ENCODE data around the gene SEMA3A.
"Not testable (repeated sequence)": the region's sequence is repeated elsewhere in the genome, so short reads cannot be mapped to it uniquely, and the experiment has no call there.

The SEMA3A gene

DNA sequence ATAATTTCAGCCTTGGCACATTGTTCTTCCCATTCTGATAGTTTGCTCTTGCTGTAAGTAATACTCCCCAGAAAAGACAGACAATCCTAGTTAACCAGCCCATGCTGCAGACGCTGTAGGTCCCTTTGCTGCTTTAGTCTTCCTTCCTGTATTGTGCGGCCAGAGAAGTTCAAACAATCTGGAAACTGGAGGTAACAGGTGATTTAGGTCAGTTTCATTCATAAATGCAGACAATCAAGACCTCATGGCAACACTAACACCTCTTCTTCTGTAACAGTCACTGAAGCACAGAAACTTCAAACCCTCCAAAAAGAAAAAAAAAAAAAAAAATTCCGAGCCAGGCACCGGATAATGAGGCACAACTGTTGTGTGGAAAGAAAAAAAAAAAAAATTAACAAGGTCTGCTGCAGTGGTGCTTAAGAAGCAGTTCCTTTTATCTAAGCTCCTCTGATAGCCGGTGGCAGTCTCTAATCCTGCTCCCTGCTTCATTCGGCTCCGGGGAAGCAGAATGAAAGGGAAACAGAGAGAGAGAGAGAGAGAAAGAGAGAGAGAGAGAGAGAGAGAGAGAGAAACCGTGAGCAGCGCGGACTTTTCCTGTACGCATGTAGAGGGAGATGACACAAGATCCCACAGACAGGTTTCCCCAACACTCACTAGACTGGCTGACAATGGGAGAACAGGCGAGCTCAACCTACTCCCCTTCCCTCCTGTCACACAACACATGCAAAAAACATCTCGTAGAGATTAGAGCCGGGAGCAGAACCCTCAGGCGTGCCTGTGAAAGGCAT is at the start of gene SEMA3A:
SEMA3A (minus strand) TSS at position 306 of the 788 bp plus-strand sequence; CDS start at position 103, 203 bp downstream.
- no peak for DNase-seq (ENCODE audit: low read depth)
- H3K4me3 ChIP-seq (ENCODE audit: low read length): peak within 1 kb of the TSS; percentile 77

DNA sequence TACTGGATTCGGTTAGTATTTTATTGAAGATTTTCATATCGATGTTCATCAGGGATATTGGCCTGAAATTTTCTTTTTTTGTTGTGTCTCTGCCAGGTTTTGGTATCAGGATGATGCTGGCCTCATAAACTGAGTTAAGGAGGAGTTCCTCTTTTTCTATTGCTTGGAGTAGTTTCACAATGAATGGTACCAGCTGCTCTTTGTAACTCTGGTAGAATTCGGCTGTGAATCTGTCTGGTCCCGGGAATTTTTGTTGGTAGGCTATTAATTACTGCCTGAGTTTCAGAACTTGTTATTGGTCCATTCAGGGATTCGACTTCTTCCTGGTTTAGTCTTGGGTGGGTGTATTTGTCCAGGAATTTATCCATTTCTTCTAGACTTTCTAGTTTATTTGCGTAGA is 48.4 kb upstream of the SEMA3A start:
- not testable (repeated sequence) for DNase-seq (ENCODE audit: low read depth); H3K4me3 ChIP-seq (ENCODE audit: low read length)

More for the DNA sequence above, at the start of gene SEMA3A:
- TF ChIP-seq, protein P1, sequence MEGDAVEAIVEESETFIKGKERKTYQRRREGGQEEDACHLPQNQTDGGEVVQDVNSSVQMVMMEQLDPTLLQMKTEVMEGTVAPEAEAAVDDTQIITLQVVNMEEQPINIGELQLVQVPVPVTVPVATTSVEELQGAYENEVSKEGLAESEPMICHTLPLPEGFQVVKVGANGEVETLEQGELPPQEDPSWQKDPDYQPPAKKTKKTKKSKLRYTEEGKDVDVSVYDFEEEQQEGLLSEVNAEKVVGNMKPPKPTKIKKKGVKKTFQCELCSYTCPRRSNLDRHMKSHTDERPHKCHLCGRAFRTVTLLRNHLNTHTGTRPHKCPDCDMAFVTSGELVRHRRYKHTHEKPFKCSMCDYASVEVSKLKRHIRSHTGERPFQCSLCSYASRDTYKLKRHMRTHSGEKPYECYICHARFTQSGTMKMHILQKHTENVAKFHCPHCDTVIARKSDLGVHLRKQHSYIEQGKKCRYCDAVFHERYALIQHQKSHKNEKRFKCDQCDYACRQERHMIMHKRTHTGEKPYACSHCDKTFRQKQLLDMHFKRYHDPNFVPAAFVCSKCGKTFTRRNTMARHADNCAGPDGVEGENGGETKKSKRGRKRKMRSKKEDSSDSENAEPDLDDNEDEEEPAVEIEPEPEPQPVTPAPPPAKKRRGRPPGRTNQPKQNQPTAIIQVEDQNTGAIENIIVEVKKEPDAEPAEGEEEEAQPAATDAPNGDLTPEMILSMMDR (conservative IDR thresholded peaks at IDR 0.05; ENCODE audit: low read depth, low read length): no peak

DNA sequence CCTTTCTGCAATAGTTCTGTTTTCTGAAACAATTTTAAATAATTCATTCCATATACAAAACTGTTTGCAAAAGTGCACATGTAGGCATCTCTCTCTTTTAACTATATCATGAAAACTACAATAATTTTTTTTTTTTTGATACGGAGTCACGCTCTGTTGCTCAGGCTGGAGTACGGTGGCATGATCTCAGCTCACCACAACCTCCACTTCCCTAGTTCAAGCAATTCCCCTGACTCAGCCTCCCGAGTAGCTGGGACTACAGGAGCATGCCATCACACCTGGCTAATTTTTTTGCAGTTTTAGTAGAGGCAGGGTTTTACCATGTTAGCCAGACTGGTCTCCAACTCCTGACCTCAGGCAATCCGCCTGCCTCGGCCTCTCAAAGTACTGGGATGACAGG is 44.0 kb upstream of the SEMA3A start:
- no peak for DNase-seq (ENCODE audit: low read depth)
- H3K4me3 ChIP-seq (ENCODE audit: low read length): no peak overlapping the region
- TF ChIP-seq, protein P1 (conservative IDR thresholded peaks at IDR 0.05; ENCODE audit: low read depth, low read length): no peak

DNA sequence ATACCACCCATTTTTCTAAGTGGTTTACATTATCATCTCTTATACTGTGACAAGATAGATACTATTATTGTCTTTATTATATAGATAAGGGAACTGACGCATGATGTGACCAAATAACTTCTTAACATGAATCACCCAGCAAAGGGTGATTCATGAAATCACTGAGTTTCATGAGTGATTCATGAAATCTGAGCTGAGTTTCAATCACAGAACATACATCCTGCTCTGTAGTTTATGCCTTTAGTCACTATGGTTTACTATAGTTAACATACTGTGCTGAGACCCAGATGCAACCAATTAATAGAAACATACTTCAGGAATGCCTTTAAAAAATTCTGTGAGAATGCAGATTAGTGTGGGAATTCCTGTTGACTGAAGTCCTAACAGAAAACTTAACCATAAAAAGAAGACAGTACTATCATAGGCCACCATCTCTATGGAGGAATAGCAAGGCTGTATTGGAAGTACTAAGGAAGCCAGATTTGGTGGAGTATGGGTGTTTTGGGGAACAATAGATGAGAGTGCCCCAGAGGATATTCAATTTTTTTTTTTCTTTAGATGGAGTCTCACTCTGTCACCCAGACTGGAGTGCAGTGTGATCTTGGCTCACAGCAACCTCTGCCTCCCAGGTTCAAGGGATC is 43.1 kb upstream of the SEMA3A start:
- no peak overlapping the region for H3K4me3 ChIP-seq (ENCODE audit: low read length)
- no peak for DNase-seq (ENCODE audit: low read depth)
- TF ChIP-seq, protein P1 (conservative IDR thresholded peaks at IDR 0.05; ENCODE audit: low read depth, low read length): no peak

DNA sequence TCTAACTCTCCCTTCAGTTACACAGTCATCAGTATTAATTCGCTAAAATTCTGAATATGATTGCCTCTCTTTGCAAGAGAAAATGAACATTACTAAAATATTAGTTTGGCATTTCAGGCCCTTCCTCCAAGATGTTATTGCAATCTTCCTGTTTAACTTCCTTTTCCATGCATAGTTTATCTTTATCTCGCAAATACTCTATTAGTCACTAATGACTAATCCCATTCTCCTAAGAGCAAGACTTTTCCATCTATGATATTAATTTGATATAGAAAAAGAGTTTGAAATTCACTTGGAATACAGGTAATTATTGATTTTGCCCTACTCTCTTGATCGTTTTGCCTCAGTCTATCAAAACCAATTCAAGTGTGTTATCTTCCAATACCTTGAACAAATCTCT is 41.8 kb upstream of the SEMA3A start:
- H3K4me3 ChIP-seq (ENCODE audit: low read length): no peak overlapping the region
- DNase-seq (ENCODE audit: low read depth): no peak
- TF ChIP-seq, protein P1 (conservative IDR thresholded peaks at IDR 0.05; ENCODE audit: low read depth, low read length): no peak

DNA sequence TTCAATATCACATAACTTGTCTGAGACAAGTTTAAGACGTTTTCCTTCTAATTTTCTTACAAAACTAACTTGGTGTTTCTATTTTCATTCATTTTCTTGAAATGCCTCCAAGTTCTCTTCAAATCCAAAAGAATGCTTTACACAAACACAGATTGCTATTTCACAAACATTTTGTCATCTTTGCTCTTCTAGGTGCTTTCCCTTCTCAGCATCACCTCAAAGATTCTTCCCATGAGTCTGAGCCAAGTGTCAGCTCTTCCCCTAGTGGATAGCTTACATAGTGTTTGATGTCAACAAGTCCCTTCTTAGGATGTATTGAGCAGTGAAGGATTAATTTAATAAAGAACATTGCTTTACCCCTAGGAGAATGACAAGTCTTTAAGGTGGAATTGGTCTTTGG is 38.1 kb upstream of the SEMA3A start:
- H3K4me3 ChIP-seq (ENCODE audit: low read length): no peak overlapping the region
- no peak for DNase-seq (ENCODE audit: low read depth)
- TF ChIP-seq, protein P1 (conservative IDR thresholded peaks at IDR 0.05; ENCODE audit: low read depth, low read length): peak; percentile 11

DNA sequence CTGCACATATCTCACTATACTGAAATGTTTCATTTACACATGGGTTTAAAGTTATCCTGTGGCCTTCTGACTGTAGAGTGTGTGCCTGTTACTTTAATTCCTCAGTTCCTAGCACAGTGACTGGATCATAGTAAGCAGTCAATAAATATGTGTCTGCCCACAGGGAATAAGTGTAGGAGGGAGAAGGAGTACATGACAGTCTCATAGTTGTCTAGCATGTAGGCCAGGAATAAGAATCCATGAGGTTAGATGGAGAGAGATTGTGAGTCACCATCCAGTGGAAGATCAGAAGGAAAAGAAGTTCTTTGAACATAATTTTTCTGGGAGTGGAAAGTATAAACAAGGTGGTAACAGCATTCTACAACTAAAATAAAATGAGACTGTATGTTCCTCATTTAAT is 36.6 kb upstream of the SEMA3A start:
- no peak overlapping the region for H3K4me3 ChIP-seq (ENCODE audit: low read length)
- TF ChIP-seq, protein P1 (conservative IDR thresholded peaks at IDR 0.05; ENCODE audit: low read depth, low read length): no peak
- DNase-seq (ENCODE audit: low read depth): no peak

Data from retinal pigment epithelial cell (primary cell).